Ishikawa (cell line): ENCODE data around the gene ELP2.

Experiments used
- CEBPB ChIP-seq: IDR thresholded peaks from 2 replicates; pipeline ENCODE4 v1.6.1; 2012
- CREB1 ChIP-seq: IDR thresholded peaks from 2 replicates; pipeline ENCODE4 v1.6.1; 2012; ENCODE audit warnings: low read depth
- EGR1 ChIP-seq: IDR thresholded peaks from 2 replicates; pipeline ENCODE4 v1.6.1; 2012
- EP300 ChIP-seq: IDR thresholded peaks from 2 replicates; pipeline ENCODE4 v1.6.1; 2012; ENCODE audit warnings: borderline replicate concordance
- FOXM1 ChIP-seq: IDR thresholded peaks from 2 replicates; pipeline ENCODE4 v1.6.1; 2012; ENCODE audit warnings: low read depth, borderline replicate concordance
- MAX ChIP-seq: IDR thresholded peaks from 2 replicates; pipeline ENCODE4 v1.6.1; 2012
- NFIC ChIP-seq: IDR thresholded peaks from 2 replicates; pipeline ENCODE4 v1.6.1; 2012
- RAD21 ChIP-seq: IDR thresholded peaks from 2 replicates; pipeline ENCODE4 v1.6.1; 2012; ENCODE audit warnings: low read depth
- REST ChIP-seq: IDR thresholded peaks from 2 replicates; pipeline ENCODE4 v1.6.1; 2012; ENCODE audit warnings: low read depth, mild to moderate bottlenecking
- TAF1 ChIP-seq: IDR thresholded peaks from 2 replicates; pipeline ENCODE4 v1.6.1; 2012; ENCODE audit warnings: low read depth, mild to moderate bottlenecking
- TCF12 ChIP-seq: IDR thresholded peaks from 2 replicates; pipeline ENCODE4 v1.6.1; 2012; ENCODE audit warnings: low read depth
- TEAD4 ChIP-seq: IDR thresholded peaks from 2 replicates; pipeline ENCODE4 v1.6.1; 2012
- USF1 ChIP-seq: IDR thresholded peaks from 2 replicates; pipeline ENCODE4 v1.6.1; 2012
- YY1 ChIP-seq: IDR thresholded peaks from 2 replicates; pipeline ENCODE4 v1.6.1; 2012; ENCODE audit warnings: low read depth
- ZBTB7A ChIP-seq: IDR thresholded peaks from 2 replicates; pipeline ENCODE4 v1.6.1; 2012; ENCODE audit warnings: low read depth

The ELP2 gene

GRCh38 chr18:36162981-36163380 is 33.3 kb downstream of the ELP2 start:
- no peak for TF ChIP-seq TEAD4
- TF ChIP-seq CEBPB: no peak
- no peak for TF ChIP-seq CREB1
- TF ChIP-seq USF1: no peak
- TF ChIP-seq FOXM1: no peak
- no peak for TF ChIP-seq EP300
- TF ChIP-seq MAX: no peak
- no peak for TF ChIP-seq TCF12
- no peak for TF ChIP-seq RAD21

- TF ChIP-seq RAD21 (no peak), USF1 (no peak), NFIC (no peak), CREB1 (no peak), FOXM1 (no peak), EP300 (no peak), EGR1 (no peak), TCF12 (no peak), ZBTB7A (no peak), TAF1 (no peak), YY1 (no peak), TEAD4 (no peak), CEBPB (no peak), MAX (no peak), REST (no peak)
Observed at GRCh38 chr18:36167692-36168218, 38.1 kb downstream of the ELP2 start.

GRCh38 chr18:36169938-36170337 is 40.2 kb downstream of the ELP2 start:
- no peak for TF ChIP-seq NFIC
- no peak for TF ChIP-seq EGR1
- TF ChIP-seq YY1: no peak
- TF ChIP-seq REST: no peak
- no peak for TF ChIP-seq EP300
- no peak for TF ChIP-seq FOXM1
- TF ChIP-seq USF1: no peak
- no peak for TF ChIP-seq CEBPB
- TF ChIP-seq MAX: no peak
- no peak for TF ChIP-seq TCF12
- TF ChIP-seq ZBTB7A: no peak
- no peak for TF ChIP-seq TAF1
- TF ChIP-seq RAD21: no peak
- no peak for TF ChIP-seq CREB1
- no peak for TF ChIP-seq TEAD4

GRCh38 chr18:36175481-36175880 is 45.8 kb downstream of the ELP2 start:
- TF ChIP-seq NFIC: no peak
- TF ChIP-seq REST: no peak
- no peak for TF ChIP-seq TAF1
